ENCODE data around the gene PITPNC1.
"Not testable (repeated sequence)": the region's sequence is repeated elsewhere in the genome, so short reads cannot be mapped to it uniquely, and the experiment has no call there.

Gene PITPNC1

GRCh38 chr17:67490471-67490870 lies 113.4 kb downstream of the PITPNC1 start:
- in situ Hi-C loops (cut with MboI; ENCODE audit: low pct_unique_long_range_greater_than_20kb, low sequenced_read_pairs, unreplicated experiment): no loop called here

DNA sequence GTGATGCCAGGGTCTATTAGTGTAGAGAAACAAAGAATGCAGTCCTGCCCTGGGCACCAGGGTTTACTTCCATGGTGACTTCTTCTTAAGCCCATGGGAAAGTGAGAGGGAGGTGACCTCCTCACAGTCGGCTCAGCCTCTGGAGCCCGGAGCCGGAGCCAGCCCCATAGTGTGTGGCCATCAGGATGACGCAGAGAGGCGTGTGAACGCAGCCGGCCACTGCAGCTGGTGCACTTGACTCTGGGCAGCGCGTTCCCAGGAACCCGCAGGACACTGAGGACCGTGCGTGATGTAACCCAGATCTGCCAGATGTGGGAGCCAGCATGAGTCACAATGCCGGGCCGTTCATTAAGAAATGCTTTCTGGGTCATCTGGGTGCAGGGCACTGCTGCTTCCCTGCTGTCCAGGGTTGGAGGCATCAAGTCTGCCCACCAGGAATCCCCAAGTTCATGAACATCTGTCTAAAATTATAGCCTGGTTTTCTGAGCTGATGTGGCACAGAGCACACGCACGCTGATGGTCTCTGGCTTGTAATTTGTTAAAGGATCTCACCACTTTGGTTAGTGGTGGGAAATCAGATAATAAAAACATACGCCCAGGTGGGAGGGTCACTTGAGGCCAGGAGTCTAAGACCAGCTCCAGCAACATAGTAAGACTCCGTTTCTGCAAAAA lies 114.1 kb downstream of the PITPNC1 start:
- TF ChIP-seq, protein P1, sequence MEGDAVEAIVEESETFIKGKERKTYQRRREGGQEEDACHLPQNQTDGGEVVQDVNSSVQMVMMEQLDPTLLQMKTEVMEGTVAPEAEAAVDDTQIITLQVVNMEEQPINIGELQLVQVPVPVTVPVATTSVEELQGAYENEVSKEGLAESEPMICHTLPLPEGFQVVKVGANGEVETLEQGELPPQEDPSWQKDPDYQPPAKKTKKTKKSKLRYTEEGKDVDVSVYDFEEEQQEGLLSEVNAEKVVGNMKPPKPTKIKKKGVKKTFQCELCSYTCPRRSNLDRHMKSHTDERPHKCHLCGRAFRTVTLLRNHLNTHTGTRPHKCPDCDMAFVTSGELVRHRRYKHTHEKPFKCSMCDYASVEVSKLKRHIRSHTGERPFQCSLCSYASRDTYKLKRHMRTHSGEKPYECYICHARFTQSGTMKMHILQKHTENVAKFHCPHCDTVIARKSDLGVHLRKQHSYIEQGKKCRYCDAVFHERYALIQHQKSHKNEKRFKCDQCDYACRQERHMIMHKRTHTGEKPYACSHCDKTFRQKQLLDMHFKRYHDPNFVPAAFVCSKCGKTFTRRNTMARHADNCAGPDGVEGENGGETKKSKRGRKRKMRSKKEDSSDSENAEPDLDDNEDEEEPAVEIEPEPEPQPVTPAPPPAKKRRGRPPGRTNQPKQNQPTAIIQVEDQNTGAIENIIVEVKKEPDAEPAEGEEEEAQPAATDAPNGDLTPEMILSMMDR (IDR thresholded peaks at IDR 0.05; ENCODE audit: extremely low read depth, insufficient read depth, missing control alignments): no peak
- no peak for DNase-seq (ENCODE audit: low spot score)
- in situ Hi-C loops (cut with MboI; ENCODE audit: low pct_unique_long_range_greater_than_20kb, low sequenced_read_pairs, unreplicated experiment): no loop called here

More at GRCh38 chr17:67490471-67490870, 113.4 kb downstream of the PITPNC1 start:
- TF ChIP-seq, protein P1 (IDR thresholded peaks at IDR 0.05; ENCODE audit: extremely low read depth, insufficient read depth, missing control alignments): no peak
- DNase-seq (ENCODE audit: low spot score): no peak

- in situ Hi-C loops (cut with MboI; ENCODE audit: low pct_unique_long_range_greater_than_20kb, low sequenced_read_pairs, unreplicated experiment): no loop called here
- TF ChIP-seq, protein P1 (IDR thresholded peaks at IDR 0.05; ENCODE audit: extremely low read depth, insufficient read depth, missing control alignments): no peak
- DNase-seq (ENCODE audit: low spot score): no peak
These were observed 114.6 kb downstream of the PITPNC1 start for GRCh38 chr17:67491681-67492024.

GRCh38 chr17:67492251-67492740 lies 115.2 kb downstream of the PITPNC1 start:
- DNase-seq (ENCODE audit: low spot score): no peak
- TF ChIP-seq, protein P1 (IDR thresholded peaks at IDR 0.05; ENCODE audit: extremely low read depth, insufficient read depth, missing control alignments): no peak
- in situ Hi-C loops (cut with MboI; ENCODE audit: low pct_unique_long_range_greater_than_20kb, low sequenced_read_pairs, unreplicated experiment): no loop called here

GRCh38 chr17:67492824-67493517 lies 115.9 kb downstream of the PITPNC1 start:
- no peak for DNase-seq (ENCODE audit: low spot score)
- in situ Hi-C loops (cut with MboI; ENCODE audit: low pct_unique_long_range_greater_than_20kb, low sequenced_read_pairs, unreplicated experiment): no loop called here
- TF ChIP-seq, protein P1 (IDR thresholded peaks at IDR 0.05; ENCODE audit: extremely low read depth, insufficient read depth, missing control alignments): no peak

- in situ Hi-C loops (cut with MboI; ENCODE audit: low pct_unique_long_range_greater_than_20kb, low sequenced_read_pairs, unreplicated experiment): no loop called here
- TF ChIP-seq, protein P1 (IDR thresholded peaks at IDR 0.05; ENCODE audit: extremely low read depth, insufficient read depth, missing control alignments): no peak
- no peak for DNase-seq (ENCODE audit: low spot score)
These were observed 116.7 kb downstream of the PITPNC1 start for GRCh38 chr17:67493812-67494211.

- DNase-seq (ENCODE audit: low spot score); in situ Hi-C loops (cut with MboI; ENCODE audit: low pct_unique_long_range_greater_than_20kb, low sequenced_read_pairs, unreplicated experiment): not testable (repeated sequence)
These were observed 118.5 kb downstream of the PITPNC1 start for GRCh38 chr17:67495534-67495933.
